NB4 (cell line): ENCODE measurements around the gene ZNF764.
"Not testable (repeated sequence)": the region's sequence is repeated elsewhere in the genome, so short reads cannot be mapped to it uniquely, and the experiment has no call there.

ENCODE experiments used
- DNase-seq: peaks from one replicate; pipeline ENCODE4 v3.0.0; 2010; ENCODE audit warnings: low read depth
- H3K4me3 ChIP-seq: one replicate; pipeline ENCODE4 v1.5.1; 2011; ENCODE audit warnings: mild to moderate bottlenecking, low read depth, low read length, moderate library complexity
- MYC ChIP-seq: IDR thresholded peaks from 2 replicates; pipeline ENCODE4 v1.6.1; 2011; ENCODE audit warnings: low read depth, low read length
- POLR2A ChIP-seq: IDR thresholded peaks from 2 replicates; pipeline ENCODE4 v1.6.1; 2011; ENCODE audit warnings: mild to moderate bottlenecking; ENCODE audit not compliant: insufficient read length; ENCODE audit errors: extremely low read depth
- TF ChIP-seq, protein P1 (sequence below): IDR thresholded peaks from one replicate; pipeline ENCODE4 v1.5.1; 2012; ENCODE audit warnings: low read depth, low read length
- TF ChIP-seq, protein P2 (sequence below): IDR thresholded peaks from 2 replicates; pipeline ENCODE4 v1.6.1; 2011; ENCODE audit warnings: low read depth, low read length

Gene ZNF764

DNA sequence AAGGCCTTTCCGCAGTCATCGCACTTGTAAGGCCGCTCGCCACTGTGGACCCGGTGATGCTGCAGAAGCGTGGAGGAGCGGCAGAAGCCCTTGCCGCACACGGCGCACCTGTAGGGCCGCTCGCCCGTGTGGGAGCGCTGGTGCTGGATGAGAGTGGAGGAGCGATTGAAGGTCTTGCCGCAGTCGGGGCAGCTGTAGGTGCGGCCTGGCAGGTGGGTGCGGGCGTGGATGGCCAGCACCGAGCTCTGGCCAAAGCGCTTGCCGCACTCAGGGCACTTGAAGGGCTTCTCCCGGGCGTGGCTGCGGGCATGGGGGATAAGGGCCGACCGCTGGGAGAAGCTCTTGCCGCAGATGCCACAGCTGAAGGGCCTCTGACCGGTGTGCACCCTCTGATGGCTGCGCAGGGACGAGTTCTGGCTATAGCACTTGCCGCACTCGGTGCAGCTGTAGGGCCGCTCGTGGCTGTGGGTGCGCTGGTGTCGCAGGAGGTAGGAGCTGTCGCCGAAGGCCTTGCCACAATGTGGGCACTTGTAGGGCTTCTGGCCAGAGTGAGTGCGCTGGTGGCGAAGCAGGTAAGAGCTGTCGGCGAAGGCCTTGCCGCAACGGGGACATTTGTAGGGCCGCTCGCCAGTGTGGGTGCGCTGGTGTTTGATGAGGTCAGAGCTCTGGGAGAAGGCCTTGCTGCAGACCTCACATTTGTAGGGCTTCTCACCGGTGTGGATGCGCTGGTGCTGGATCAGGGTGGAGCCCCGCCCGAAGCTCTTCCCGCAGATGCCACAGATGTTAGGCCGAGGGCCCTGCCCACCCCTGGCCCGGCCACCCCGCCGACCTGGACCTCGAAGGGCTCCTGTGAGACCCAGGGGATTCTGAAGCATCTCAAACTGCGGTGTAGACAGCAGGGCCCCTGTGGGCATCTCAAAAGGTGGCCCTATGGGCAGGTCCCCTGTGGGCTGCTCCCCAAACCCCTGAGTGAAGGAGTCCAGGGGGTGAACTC lies 33.3 kb downstream of the ZNF764 start:
- TF ChIP-seq, protein P1, sequence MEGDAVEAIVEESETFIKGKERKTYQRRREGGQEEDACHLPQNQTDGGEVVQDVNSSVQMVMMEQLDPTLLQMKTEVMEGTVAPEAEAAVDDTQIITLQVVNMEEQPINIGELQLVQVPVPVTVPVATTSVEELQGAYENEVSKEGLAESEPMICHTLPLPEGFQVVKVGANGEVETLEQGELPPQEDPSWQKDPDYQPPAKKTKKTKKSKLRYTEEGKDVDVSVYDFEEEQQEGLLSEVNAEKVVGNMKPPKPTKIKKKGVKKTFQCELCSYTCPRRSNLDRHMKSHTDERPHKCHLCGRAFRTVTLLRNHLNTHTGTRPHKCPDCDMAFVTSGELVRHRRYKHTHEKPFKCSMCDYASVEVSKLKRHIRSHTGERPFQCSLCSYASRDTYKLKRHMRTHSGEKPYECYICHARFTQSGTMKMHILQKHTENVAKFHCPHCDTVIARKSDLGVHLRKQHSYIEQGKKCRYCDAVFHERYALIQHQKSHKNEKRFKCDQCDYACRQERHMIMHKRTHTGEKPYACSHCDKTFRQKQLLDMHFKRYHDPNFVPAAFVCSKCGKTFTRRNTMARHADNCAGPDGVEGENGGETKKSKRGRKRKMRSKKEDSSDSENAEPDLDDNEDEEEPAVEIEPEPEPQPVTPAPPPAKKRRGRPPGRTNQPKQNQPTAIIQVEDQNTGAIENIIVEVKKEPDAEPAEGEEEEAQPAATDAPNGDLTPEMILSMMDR: no peak
- TF ChIP-seq, protein P2, sequence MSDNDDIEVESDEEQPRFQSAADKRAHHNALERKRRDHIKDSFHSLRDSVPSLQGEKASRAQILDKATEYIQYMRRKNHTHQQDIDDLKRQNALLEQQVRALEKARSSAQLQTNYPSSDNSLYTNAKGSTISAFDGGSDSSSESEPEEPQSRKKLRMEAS: no peak
- TF ChIP-seq POLR2A (no peak), MYC (no peak)
- H3K4me3 ChIP-seq: peak overlapping the region; percentile 68

DNA sequence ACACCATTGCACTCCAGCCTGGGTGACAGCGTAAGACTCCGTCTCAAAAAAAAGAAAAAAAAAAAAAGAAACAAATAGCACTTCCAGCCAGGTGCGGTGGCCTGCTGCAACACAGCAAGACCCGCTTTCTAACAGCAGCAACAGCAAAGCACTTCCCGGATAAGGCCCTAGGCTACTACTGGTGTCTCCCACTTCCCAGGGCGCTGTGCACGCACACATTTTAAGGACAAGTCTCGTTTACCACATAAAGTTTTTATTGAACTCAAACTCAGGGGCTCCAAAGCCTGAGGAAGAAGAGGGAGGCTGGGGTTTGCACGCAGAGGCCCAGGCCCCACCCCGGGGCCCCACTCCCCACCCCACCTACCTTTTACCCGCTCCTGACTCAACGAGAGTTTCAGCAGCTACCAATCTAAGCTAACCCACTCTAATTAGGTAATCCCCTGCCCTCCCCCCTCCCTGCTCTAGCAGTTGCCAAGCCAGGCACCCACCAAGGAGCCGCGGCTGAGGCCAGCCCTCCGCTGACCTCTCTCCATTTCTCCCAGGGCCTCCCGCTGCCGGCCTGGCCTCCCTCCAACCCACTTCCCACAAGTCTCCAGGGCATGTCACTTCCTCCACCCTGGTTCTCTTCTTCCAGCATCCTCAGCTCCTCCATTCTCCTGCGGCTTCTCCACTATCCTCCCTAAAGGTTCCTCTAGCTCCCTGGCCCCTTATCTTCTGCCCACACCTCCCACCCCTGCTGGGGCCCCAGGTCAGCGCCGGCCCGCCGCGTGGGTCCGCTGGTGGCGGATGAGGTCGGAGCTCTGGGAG lies 34.2 kb downstream of the ZNF764 start:
- peak; percentile 34 for DNase-seq
- no peak overlapping the region for H3K4me3 ChIP-seq
- TF ChIP-seq POLR2A (no peak), MYC (no peak)
- TF ChIP-seq, protein P2: no peak
- TF ChIP-seq, protein P1: no peak

More for the DNA sequence above, 33.3 kb downstream of the ZNF764 start:
- DNase-seq: no peak

DNA sequence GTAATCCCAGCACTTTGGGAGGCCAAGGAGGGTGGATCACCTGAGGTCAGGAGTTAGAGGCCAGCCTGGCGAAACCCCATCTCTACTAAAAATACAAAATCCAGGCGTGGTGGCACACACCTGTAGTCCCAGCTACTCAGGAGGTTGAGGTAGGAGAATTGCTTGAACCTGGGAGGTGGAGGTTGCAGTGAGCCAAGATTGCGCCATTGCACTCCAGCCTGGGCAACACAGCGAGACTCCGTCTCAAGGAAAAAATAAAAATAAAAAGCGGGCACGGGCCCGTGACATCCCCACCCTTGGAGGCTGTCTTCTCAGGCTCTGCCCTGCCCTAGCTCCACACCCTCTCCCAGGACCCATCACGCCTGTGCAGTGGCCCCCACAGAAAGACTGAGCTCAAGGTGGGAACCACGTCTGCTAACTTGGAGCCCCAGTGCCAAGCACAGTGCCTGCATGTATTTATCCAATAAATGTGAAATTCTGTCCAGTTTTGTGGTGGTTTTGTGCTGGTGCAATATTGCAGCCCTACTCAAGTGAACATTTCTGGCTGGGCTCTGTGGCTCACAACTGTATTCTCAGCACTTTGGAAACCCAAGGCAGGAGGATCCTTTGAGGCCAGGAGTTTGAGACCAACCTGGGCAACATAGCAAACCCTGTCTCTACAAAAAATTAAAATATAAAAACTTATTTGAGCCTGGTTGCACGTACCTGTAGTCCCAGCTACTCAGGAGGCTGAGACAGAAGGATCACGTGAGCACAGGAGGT lies 35.3 kb downstream of the ZNF764 start:
- DNase-seq, H3K4me3 ChIP-seq: not testable (repeated sequence)

DNA sequence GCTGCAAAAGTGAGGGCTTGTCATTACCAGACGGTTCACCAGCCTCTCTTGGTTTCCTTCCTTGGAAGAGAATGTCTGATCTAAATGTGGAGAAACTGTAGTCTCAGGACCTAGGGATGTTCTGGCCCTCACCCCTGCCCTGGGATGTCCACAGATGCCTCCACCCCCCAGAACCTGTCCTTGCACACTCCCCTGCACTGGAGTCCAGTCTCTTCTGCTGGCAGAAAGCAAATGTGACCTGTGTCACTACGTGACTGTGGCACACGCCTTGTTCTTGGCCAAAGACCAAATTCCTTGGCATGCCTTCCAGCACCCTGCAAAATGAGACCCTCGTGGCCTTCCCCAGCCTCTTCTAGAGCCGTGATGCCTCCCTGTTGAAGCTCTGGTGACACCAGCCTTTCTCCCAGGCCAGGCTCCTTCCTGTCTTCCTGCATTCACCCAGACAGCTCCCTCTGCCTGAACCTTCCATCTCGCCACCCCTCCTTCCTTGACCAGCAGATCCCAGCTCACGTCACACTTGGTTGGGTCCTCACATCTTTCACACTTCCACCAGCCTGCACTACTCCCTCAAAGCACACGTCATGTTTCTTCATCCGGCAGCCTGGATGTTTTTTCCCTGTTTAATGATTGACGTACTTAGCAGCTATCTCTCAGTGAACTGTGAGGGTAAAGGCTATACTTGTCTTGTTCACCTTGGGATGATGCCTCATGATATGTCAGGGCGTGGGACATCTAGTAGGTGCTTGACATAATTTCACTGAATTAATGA lies 36.1 kb downstream of the ZNF764 start:
- TF ChIP-seq, protein P1: no peak
- TF ChIP-seq POLR2A (no peak), MYC (no peak)
- DNase-seq: no peak

DNA sequence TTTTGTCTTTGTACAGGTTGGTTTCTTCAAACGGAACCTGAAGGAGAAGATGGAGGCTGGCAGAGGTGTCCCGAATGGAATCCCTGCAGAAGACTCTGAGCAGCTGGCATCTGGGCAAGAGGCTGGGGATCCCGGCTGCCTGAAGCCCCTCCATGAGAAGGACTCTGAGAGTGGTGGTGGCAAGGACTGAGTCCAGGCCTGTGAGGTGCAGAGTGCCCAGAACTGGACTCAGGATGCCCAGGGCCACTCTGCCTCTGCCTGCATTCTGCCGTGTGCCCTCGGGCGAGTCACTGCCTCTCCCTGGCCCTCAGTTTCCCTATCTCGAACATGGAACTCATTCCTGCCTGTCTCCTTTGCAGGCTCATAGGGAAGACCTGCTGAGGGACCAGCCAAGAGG lies 36.7 kb downstream of the ZNF764 start:
- no peak overlapping the region for H3K4me3 ChIP-seq
- TF ChIP-seq, protein P1: no peak
- TF ChIP-seq MYC (no peak), POLR2A (no peak)
- TF ChIP-seq, protein P2: no peak
- no peak for DNase-seq

More for the DNA sequence above, 36.1 kb downstream of the ZNF764 start:
- no peak overlapping the region for H3K4me3 ChIP-seq
